NCI-H2081 treated with DMSO at 0.1 percent for 48 hours (cell line): ENCODE results near the gene TNS1.

Experiments
- DNase-seq: peaks from one replicate; lab custom pipeline; 2025; lab: John Stamatoyannopoulos, UW

Gene TNS1

DNA sequence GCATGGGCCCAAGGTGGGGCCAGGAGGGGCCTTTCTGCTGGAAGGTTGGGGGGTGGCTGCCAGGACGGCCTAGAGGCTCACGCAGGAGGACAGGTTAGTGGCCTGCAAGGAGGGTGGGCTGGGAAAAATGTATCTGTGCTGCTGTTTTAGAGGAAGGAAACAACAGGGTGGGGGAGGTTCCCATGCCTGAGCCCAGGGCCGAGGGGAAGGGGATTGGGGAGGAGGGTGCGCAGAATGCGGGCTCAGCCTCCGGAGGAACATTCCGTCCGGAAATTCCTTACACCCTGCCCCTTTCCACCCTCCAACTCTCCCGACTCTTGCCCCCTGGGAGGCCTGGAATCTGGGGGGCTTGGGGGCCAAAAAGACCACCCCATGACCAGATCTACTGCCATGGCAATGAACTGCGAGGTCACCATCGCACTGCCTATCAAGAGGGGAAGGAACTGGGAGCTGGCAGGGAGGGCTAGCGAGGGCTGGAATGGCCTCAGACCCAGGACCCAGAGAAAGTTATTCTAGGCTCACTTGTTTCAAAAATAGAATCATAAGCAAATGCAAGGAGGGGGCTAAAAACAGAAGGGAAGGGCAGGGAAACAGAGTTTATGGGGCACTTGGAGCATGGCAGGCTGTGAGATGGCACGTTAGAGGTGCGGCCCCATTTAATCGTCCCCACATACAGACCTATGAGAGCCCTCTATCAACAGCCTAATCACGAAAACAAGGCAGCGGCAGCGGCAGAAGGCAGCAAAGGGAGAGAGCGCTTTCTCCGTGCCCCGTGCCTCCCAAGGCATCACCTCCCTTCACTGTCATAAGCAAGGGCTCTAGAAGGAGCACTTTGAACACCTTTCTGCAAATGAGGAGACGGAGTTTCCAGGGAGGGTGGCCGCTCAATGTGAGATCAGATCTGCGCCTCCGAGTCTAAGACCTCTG is 90.4 kb downstream of the TNS1 start:
- no peak for DNase-seq

DNA sequence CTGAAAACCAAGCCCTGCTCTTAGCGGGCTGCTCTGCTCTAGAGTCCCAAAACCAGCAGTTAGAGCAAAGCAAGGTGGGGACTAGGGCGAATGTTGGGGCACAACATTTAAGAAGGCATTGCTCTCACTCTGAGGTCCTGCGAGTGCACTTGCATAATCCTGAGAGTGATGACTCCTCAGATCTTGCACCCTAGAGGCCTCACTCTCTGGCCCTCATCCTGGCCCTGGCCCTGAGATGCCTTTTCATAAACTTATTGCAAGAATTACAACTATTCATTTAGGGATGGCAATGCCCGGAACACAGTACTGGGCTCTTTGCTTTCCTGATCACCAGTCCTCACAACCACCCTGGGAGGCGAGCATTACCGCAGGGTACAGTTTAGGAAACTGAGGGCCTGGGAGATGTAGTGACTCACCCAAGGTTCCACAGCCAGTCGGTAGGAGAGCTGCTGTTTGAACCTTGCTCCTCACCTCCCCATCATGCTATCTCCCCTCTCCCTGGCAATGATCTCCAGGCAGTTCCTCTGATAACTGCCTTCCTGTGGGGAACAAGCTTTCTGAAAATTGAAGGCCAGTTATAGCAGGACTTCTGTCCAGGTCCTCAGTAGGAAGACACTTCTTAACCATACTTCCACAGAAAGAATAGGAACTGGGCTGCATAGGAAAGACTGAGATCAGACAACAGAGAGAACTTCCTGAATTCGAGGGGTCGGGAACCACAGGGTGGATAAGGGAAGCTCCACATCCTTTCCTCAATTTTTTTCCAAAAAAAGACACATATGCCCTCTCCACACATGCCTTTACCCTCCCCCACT is 91.3 kb downstream of the TNS1 start:
- DNase-seq = no peak

DNA sequence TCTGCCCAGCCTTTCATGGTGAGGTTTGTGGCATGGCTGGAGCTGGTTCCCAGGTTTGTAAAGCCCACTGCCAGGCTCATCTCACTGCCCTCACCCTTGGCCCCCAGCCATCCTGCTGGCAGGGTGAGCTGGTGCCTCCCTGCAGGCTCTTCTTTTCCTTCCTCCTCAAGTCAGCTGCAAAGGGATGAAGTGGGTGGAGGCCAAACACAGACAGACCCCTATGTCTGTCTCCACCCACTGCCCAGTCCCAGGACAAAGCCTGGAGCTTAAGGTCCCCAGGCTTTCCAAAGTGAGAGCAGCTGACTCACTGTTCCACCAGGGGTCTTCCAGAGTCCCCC is 92.0 kb downstream of the TNS1 start:
- DNase-seq = no peak

DNA sequence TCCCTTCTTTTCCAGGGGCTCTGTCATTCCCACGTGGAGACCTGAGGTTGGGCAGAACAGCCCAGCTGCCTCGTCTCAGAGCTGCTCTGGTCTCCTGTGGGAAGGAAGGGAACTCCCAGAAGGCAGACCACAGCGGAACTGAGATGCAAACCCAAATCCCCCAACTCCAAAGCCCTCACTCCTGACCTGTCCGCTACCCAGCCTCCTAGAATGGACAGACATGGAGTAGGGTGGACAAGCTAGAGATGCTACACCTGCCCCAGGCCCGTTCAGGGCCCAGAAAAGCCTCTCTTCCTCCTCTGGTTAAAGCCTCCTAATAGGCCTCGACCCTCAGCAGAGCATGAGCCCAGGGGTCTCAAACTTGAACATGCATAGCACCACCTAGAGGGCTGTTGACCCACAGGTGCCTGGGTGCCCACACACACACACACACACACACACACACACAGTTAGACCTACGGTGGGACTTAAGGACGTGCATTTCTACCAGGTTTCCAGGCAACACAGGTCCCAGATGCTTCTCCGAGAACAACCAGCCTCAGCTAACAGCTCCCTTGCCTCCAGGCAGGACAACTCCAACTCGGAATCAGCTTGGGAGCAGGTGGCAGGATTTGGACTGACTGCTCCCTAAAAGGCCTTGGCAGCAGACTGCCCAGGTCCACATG is 93.5 kb downstream of the TNS1 start:
- no peak for DNase-seq

DNA sequence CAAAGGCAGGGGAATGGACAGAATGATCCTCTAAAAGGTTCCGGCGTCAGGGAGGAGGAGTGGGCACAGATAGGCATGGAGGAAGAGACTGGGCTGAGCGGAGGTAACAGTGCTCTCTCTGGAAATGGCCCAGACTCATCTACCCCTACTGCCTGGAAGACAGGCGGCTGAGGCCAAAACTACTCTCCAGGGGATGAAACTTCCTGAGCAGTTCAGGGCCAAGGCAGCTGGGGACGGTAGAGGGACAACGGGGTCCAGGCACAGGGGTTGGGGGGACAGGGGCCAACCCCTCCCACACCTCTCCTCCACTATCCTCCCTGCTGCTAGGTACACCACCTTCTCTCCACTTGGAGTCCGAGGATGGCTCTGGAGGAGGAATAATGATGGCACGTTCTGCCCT is 94.3 kb downstream of the TNS1 start:
- no peak for DNase-seq

DNA sequence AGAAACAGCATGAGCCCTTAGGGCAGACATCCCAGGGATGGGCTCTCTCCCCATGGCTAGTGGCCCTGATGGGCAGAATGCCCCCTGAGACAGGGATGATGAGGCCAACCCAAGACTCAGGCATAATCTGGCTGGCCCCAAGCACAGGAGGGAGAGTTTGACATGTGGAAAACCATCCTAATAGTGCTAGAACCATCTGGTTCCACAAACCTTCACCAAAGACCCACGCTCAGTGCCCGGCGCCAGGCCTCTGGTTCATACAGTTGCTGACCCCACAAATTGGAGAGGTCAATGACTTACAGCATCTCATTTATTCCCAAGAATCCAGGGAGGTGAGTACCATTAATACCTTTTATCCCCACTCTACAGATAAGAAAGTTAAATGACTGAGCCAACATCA is 95.5 kb downstream of the TNS1 start:
- no peak for DNase-seq

DNA sequence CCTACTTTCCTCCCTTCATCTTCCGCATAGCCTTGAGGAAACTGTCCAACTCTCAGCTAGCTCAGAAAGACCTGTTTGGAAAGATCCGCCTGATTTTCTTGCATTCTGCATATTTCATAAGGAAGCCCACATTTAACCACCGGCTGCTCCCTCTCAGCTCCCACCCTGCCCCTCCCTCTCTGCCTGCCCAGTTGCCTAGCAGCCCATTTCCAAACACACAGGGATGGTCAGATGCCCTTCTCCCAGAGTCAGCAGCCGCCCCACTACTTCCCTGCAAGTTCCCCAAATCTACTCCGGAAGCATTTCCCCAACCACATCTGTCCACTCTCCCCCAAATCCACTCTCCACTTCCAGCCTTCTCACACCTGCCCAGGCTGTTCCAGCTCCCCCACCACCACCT is 96.0 kb downstream of the TNS1 start:
- DNase-seq = no peak

DNA sequence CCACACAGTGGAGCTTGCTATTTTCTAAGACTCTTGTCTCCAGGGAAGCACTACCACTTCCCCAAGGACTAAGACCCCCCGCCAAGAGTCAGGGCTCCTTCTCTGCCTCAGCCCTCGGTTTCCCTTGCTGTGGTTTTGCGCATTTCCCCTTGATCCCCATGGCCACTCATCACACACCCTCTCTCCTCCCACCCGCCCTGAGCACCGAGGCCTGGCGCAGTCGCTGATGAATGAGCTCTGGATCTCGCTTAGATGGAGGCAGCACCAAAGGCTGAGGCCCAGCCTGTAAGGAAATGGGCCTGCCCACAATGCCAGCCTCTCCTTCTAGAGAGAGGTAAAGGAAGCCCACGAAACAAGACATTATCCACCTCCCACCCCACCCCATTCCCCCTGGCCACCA is 96.9 kb downstream of the TNS1 start:
- DNase-seq = no peak

DNA sequence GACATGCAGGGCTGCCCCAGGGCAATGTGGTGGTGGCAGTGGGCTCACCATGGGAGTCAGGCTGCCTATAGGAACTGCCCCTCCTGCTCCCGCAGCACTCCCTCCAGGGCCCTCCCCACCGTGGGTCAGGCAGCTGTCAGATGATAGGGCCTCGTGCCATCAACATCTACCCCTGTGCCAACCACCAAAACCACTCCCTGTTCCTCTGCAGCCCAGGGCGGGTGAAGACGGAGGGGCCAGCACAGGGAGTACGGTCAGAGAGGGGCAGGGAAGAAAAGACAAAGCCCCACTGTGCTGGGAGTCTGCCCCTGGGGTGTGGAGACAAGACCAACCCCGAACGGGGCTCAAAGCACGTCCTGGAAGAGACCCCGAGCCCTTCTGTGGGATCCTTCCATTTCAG is 97.4 kb downstream of the TNS1 start:
- DNase-seq = no peak

DNA sequence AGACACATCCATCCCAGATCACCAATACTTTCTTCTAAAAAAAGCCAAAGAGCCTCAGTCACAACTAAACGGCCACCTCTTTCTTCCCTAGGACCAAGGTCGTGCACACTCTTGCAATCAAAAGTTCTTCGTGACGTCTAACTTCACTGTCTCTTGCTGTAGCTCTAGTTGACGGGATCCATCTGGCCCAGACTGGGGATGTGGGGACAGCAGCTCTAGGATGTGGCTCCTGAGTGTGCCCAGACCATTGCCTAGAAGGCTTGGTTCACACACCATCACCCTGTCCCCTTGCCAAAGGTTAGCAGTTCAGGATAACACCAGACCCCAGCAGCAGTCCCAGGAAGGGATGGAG is 98.2 kb downstream of the TNS1 start:
- DNase-seq = no peak

DNA sequence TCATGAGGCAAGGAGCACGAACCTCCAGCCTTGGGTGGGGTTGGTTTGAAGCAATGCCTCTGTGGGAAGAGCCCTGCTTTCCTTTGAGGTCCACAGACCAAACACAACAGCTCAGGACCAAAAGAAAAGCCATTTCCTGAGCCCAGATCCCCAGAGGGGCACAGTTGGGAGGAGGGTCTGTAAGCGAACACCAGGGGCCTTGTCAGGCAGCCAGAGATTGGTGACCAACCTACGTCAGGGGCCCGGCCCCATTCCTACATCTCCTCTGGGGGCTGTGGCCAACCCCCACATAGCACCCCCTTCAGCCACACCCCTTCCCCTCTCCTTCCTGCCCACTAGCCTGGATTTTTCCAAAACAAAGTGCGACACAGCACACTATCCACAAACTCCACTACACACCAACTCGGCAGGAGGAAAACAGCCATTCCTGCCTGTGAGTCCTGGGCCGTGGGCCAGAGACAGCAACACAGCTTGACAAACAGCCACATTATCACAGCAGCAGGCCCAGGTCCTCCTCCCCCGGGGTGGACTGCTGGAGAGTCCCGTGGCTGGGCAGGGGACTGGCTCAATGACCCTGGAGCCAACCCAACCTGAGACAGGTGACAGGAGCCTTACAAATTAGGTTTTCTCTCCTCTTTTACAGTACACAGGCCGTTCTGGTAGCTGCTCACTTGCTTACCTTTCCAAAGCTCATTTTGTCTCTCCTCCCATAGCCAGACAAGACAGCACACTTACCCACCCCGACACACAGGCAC is 98.8 kb downstream of the TNS1 start:
- no peak for DNase-seq

DNA sequence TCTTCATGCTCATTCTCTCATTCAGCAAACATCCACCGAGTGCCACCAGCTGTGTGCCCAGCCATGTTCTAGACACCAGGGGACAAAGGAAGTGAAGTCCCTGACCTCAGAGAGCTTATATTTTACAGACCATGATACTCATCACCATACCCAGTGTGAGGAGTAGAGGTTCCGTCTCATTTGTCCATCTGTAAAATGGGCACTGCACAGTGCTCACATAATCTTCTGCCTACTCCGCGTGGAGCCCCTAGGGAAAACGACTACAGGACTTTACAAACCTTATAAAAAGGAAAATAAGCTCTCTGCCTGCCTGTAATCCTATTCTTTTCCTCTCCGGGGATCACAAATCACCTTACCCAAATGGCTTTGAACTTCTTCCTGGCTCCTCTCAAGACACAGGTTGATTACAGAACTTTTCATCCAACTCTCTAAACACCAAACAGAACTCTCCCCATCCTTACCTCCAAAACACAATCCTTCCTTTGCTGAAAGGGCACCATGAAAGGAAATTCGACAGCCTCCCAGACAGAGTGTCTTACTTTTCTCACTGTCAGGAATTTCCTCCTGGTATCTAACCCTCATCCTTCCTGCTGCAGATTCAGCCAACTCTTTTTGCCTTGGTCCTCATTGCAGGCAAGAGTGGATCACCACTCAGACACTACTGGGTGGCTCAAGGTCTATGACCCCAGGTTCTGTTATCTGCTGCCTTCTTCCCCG is 99.5 kb downstream of the TNS1 start:
- DNase-seq = no peak

DNA sequence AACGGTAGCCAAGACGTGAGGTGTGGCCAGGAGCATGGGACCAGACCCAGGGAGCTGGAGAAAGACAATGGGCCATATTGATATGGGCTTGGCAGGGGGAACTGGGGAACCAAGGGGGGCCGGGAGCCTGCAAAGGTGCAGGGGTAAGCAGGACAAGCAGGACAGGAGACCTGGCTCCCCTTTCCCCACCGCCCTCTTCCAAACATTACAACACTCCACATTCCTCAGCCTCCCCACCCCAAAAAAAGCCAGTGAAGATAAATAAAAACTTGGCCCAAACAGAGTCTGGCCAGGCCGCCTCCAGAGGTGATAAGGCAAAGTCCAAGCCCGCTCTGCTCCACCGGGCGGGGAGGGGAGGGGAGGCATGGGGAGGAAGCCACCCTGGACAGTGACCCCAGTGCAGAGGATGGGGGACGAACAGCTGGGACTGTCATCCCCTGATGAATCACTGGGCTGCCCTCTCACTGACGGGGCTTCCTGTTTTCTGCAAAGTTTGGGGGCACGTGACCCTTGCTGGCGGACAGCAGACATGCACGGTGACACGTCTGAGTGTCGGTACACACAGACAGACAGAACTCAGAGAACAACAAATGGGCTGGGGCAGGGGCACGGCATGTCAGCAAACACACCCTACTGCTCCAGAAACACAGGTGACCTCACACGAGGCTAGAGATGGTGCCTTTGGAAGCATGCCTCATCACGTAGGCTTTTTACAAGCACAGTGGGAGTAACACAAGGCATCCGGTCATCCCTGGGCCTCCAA is 100.2 kb downstream of the TNS1 start:
- no peak for DNase-seq

DNA sequence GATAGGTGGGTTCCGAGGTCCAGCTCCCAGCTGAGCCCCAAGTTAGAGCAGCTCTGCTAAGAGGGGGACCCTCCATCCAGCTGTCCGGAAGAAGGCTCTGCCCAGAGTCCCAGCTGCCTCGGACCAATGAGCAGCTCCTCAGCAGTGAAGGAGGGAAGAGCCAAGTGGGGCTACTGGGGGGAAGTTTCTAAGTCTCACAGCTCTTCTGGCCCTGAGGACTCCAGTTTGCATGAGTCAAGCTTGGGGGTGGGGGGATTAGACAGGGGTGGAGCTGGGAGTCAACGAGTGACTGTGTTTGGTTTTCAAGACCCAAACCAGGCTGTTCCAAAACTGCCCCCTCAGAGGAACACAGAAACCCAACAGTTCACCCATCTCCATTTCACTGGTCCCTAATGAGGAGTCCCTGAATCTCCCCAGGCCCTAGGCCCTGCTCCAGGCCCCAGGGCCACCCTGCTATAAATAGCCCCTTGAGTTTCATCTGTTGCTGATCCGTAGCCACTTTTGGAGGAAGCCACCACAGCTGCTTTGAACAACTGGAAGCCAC is 100.9 kb downstream of the TNS1 start:
- no peak for DNase-seq

DNA sequence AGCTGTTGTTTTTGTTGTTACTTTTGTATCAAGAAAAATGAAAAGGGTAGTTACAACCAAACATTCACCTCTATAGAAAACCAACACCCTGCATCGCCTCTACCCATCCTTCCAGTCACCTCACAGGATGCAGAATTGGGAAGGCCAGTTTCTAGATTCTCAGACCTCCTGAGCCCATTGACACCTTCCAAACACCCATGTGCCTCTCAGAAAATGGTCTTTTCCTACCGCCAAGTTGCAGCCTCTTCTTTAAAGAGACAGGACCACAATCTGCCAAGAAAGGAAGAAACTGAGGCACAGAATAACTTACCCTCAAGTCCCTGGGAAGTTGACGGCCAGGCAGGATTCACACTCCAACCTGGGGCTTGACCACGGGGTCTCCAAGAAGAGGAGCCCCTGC is 101.4 kb downstream of the TNS1 start:
- no peak for DNase-seq

DNA sequence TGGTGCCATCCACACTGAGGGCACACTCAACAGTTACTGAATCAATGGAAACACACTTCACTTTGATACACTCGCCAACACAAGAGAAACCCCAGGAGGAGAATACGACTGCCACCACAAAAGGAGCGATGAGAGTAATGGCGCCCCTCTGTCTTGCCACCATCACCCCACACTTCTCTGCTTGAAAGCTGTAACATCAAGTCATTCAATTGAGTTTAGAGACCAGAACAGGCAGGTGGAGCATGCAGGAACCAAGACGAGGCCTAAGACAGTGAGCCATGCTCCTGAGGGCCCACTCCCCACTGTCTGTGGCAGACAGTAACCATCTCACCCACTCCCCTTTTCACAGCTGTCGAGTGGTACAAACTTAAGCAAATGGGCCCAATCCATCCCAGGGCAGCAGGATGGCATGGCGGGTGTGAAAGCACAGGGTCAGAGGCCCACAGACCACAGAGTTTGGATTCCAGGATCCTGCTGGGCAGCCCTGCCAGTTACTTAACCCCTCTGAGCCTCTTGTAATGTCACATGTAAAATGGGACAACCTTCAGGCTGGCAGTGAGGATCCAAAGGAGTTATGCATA is 101.9 kb downstream of the TNS1 start:
- no peak for DNase-seq

DNA sequence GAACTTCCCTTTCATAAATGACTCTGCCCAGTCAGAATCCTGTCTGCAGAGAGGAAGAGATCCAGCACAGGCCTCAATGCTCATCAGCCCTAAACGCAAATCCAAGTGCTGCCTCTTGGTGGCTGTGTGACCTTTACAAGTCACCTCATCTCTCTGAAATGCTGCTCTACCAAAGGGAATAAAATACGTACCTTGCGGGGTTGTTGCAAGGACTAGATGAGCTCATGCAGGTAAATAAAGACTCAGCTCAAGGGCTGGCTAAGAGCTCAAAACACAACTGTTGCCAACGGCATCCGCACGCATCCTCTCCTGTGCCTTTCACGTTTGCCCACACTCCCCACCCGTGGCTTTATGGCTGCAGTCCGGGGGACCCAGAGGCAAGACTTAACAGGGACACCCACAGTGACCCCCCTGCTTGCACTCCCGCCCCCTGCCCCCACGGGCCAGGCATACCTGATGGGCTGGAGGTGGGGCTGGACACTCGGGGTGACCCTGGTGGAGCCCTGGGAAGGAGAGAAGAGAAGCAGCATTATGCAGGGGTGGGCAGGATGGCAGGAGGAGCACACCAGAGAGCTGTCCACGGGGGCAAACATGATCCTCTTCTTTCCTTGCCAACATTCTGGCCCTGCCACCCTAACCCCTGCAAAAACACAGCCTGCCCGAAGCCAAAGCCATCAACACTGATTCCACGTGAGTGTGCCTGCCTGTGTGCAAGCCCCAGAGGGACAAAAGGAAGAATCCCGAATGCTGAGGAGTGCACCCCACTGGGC is 102.6 kb downstream of the TNS1 start:
- DNase-seq = no peak

DNA sequence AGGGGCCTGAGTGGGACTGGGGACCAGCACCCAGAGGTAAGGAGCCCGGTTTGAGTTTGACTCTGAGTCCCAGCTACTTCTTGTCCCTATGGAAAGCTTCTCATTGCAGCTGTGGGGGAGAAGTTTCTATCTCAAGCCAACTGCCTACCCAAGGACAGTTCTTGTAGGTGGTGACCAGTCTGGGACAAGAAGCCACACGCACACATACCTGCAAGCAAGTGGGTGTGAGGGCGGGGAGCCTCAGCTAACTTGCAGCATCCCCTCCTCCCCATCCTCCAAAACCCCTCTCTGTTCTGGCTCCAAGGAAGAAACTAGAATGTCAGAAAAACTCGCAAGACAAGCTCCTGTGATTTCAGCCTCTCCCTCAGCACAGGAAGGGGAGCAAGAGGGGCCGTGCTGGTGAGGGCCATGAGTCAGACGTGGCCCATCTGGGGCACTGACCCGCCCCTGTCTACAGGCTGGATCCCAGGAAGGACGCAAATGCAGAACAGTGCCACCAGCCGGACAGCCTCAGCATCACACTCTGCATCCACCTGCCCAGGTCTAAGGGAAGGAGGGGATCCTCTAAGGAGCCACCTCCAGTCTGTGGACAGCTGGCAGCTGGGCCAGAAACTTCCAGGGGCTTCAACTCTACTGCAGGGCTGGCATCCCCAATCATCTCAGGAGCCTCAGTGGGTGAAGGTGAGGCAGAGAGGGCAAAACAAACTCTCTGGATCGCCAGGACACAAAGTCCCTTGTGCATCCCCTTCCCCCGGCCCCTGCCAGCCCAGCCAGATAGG is 103.4 kb downstream of the TNS1 start:
- no peak for DNase-seq
